ENCODE results near the gene SAMD11.

GRCh38 chr1:923991-924655, 400 bp downstream of the SAMD11 start:
- TF ChIP-seq, protein P1, sequence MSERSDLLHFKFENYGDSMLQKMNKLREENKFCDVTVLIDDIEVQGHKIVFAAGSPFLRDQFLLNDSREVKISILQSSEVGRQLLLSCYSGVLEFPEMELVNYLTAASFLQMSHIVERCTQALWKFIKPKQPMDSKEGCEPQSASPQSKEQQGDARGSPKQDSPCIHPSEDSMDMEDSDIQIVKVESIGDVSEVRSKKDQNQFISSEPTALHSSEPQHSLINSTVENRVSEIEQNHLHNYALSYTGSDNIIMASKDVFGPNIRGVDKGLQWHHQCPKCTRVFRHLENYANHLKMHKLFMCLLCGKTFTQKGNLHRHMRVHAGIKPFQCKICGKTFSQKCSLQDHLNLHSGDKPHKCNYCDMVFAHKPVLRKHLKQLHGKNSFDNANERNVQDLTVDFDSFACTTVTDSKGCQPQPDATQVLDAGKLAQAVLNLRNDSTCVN (CRISPR knock-in tag; IDR thresholded peaks at IDR 0.05; ENCODE audit: borderline replicate concordance): no peak
- no peak for TF ChIP-seq SOX6 (IDR thresholded peaks at IDR 0.05)
- TF ChIP-seq SOX6 (CRISPR knock-in tag; IDR thresholded peaks at IDR 0.05): no peak
- no peak for TF ChIP-seq SMAD1 (CRISPR knock-in tag; IDR thresholded peaks at IDR 0.05; ENCODE audit: borderline replicate concordance, low read depth)
- no peak for TF ChIP-seq POLR2A (IDR thresholded peaks at IDR 0.05; ENCODE audit: insufficient read depth in 1 of 2, low read depth in 2 of 2, low read length in 2 of 2)
- TF ChIP-seq, protein P2, sequence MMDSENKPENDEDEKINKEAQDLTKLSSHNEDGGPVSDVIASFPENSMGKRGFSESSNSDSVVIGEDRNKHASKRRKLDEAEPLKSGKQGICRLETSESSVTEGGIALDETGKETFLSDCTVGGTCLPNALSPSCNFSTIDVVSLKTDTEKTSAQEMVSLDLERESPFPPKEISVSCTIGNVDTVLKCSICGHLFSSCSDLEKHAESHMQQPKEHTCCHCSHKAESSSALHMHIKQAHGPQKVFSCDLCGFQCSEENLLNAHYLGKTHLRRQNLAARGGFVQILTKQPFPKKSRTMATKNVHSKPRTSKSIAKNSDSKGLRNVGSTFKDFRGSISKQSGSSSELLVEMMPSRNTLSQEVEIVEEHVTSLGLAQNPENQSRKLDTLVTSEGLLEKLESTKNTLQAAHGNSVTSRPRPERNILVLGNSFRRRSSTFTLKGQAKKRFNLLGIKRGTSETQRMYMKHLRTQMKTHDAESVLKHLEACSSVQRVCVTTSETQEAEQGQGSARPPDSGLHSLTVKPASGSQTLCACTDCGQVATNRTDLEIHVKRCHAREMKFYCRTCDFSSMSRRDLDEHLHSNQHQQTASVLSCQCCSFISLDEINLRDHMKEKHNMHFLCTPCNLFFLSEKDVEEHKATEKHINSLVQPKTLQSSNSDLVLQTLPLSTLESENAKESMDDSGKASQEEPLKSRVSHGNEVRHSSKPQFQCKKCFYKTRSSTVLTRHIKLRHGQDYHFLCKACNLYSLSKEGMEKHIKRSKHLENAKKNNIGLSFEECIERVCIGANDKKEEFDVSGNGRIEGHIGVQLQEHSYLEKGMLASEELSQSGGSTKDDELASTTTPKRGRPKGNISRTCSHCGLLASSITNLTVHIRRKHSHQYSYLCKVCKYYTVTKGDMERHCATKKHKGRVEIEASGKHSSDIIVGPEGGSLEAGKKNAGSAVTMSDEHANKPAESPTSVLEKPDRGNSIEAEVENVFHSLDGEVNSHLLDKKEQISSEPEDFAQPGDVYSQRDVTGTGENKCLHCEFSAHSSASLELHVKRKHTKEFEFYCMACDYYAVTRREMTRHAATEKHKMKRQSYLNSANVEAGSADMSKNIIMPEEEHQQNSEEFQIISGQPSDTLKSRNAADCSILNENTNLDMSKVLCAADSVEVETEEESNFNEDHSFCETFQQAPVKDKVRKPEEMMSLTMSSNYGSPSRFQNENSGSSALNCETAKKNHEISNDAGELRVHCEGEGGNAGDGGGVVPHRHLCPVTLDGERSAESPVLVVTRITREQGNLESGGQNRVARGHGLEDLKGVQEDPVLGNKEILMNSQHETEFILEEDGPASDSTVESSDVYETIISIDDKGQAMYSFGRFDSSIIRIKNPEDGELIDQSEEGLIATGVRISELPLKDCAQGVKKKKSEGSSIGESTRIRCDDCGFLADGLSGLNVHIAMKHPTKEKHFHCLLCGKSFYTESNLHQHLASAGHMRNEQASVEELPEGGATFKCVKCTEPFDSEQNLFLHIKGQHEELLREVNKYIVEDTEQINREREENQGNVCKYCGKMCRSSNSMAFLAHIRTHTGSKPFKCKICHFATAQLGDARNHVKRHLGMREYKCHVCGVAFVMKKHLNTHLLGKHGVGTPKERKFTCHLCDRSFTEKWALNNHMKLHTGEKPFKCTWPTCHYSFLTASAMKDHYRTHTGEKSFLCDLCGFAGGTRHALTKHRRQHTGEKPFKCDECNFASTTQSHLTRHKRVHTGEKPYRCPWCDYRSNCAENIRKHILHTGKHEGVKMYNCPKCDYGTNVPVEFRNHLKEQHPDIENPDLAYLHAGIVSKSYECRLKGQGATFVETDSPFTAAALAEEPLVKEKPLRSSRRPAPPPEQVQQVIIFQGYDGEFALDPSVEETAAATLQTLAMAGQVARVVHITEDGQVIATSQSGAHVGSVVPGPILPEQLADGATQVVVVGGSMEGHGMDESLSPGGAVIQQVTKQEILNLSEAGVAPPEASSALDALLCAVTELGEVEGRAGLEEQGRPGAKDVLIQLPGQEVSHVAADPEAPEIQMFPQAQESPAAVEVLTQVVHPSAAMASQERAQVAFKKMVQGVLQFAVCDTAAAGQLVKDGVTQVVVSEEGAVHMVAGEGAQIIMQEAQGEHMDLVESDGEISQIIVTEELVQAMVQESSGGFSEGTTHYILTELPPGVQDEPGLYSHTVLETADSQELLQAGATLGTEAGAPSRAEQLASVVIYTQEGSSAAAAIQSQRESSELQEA (CRISPR knock-in tag; IDR thresholded peaks at IDR 0.05; ENCODE audit: not compliant biosample characterization): no peak
- TF ChIP-seq MXI1 (IDR thresholded peaks at IDR 0.05; ENCODE audit: borderline replicate concordance, low read depth, low read length): no peak
- TF ChIP-seq, protein P3, sequence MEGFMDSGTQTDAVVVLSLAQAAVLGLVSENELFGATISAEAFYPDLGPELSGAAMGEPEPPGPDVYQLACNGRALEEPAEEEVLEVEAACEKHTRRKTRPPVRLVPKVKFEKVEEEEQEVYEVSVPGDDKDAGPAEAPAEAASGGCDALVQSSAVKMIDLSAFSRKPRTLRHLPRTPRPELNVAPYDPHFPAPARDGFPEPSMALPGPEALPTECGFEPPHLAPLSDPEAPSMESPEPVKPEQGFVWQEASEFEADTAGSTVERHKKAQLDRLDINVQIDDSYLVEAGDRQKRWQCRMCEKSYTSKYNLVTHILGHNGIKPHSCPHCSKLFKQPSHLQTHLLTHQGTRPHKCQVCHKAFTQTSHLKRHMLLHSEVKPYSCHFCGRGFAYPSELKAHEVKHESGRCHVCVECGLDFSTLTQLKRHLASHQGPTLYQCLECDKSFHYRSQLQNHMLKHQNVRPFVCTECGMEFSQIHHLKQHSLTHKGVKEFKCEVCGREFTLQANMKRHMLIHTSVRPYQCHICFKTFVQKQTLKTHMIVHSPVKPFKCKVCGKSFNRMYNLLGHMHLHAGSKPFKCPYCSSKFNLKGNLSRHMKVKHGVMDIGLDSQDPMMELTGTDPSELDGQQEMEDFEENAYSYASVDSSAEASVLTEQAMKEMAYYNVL (CRISPR knock-in tag; IDR thresholded peaks at IDR 0.05; ENCODE audit: borderline replicate concordance): no peak
- TF ChIP-seq RBM22 (optimal IDR thresholded peaks at IDR 0.05; ENCODE audit: low read length): no peak
- TF ChIP-seq NCOR1 (IDR thresholded peaks at IDR 0.05; ENCODE audit: borderline replicate concordance, low read length): no peak
- TF ChIP-seq GATAD2A (CRISPR knock-in tag; IDR thresholded peaks at IDR 0.05): no peak
- TF ChIP-seq U2AF1 (optimal IDR thresholded peaks at IDR 0.05; ENCODE audit: low read depth, low read length): no peak
- TF ChIP-seq, protein P4, sequence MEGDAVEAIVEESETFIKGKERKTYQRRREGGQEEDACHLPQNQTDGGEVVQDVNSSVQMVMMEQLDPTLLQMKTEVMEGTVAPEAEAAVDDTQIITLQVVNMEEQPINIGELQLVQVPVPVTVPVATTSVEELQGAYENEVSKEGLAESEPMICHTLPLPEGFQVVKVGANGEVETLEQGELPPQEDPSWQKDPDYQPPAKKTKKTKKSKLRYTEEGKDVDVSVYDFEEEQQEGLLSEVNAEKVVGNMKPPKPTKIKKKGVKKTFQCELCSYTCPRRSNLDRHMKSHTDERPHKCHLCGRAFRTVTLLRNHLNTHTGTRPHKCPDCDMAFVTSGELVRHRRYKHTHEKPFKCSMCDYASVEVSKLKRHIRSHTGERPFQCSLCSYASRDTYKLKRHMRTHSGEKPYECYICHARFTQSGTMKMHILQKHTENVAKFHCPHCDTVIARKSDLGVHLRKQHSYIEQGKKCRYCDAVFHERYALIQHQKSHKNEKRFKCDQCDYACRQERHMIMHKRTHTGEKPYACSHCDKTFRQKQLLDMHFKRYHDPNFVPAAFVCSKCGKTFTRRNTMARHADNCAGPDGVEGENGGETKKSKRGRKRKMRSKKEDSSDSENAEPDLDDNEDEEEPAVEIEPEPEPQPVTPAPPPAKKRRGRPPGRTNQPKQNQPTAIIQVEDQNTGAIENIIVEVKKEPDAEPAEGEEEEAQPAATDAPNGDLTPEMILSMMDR (CRISPR knock-in tag; IDR thresholded peaks at IDR 0.05): no peak
- no peak for TF ChIP-seq E2F1 (CRISPR knock-in tag; IDR thresholded peaks at IDR 0.05)

Measured in HepG2 (cell line).